ENCODE data around the gene PSTPIP1.
"Not testable (repeated sequence)": the region's sequence is repeated elsewhere in the genome, so short reads cannot be mapped to it uniquely, and the experiment has no call there.

PSTPIP1 gene

GRCh38 chr15:76961268-76962011, 33.5 kb upstream of the PSTPIP1 start:
- TF ChIP-seq CTCF (IDR thresholded peaks at IDR 0.05; ENCODE audit: low read depth, low read length, missing control alignments), result no peak
- no peak overlapping the region for H3K4me3 ChIP-seq (ENCODE audit: low read depth, low read length)
- no peak for DNase-seq (ENCODE audit: low read depth)
- in situ Hi-C loops (cut with HindIII; ENCODE audit: low sequenced_read_pairs), result no loop called here

- H3K4me3 ChIP-seq (ENCODE audit: low read depth, low read length), result no peak overlapping the region
- DNase-seq (ENCODE audit: low read depth), result no peak
- no peak for TF ChIP-seq CTCF (IDR thresholded peaks at IDR 0.05; ENCODE audit: low read depth, low read length, missing control alignments)
- in situ Hi-C loops (cut with HindIII; ENCODE audit: low sequenced_read_pairs), result no loop called here
Measured at GRCh38 chr15:76962337-76963013, 32.5 kb upstream of the PSTPIP1 start.

- in situ Hi-C loops (cut with HindIII; ENCODE audit: low sequenced_read_pairs), result no loop called here
- no peak for DNase-seq (ENCODE audit: low read depth)
- no peak overlapping the region for H3K4me3 ChIP-seq (ENCODE audit: low read depth, low read length)
- no peak for TF ChIP-seq CTCF (IDR thresholded peaks at IDR 0.05; ENCODE audit: low read depth, low read length, missing control alignments)
Measured at GRCh38 chr15:76963596-76963995, 31.3 kb upstream of the PSTPIP1 start.

- in situ Hi-C loops (cut with HindIII; ENCODE audit: low sequenced_read_pairs), result no loop called here
- no peak for DNase-seq (ENCODE audit: low read depth)
- H3K4me3 ChIP-seq (ENCODE audit: low read depth, low read length), result no peak overlapping the region
- no peak for TF ChIP-seq CTCF (IDR thresholded peaks at IDR 0.05; ENCODE audit: low read depth, low read length, missing control alignments)
Measured at GRCh38 chr15:76964157-76964556, 30.8 kb upstream of the PSTPIP1 start.

GRCh38 chr15:76966051-76966450, 28.9 kb upstream of the PSTPIP1 start:
- DNase-seq (ENCODE audit: low read depth); in situ Hi-C loops (cut with HindIII; ENCODE audit: low sequenced_read_pairs); H3K4me3 ChIP-seq (ENCODE audit: low read depth, low read length): not testable (repeated sequence)

GRCh38 chr15:76967067-76967466, 27.9 kb upstream of the PSTPIP1 start:
- no peak overlapping the region for H3K4me3 ChIP-seq (ENCODE audit: low read depth, low read length)
- no peak for DNase-seq (ENCODE audit: low read depth)
- no peak for TF ChIP-seq CTCF (IDR thresholded peaks at IDR 0.05; ENCODE audit: low read depth, low read length, missing control alignments)
- in situ Hi-C loops (cut with HindIII; ENCODE audit: low sequenced_read_pairs), result no loop called here

- in situ Hi-C loops (cut with HindIII; ENCODE audit: low sequenced_read_pairs), result no loop called here
- TF ChIP-seq CTCF (IDR thresholded peaks at IDR 0.05; ENCODE audit: low read depth, low read length, missing control alignments), result no peak
- DNase-seq (ENCODE audit: low read depth), result no peak
- no peak overlapping the region for H3K4me3 ChIP-seq (ENCODE audit: low read depth, low read length)
Measured at GRCh38 chr15:76968306-76968705, 26.6 kb upstream of the PSTPIP1 start.

Data from astrocyte of the cerebellum (primary cell).